CD4-positive, alpha-beta T cell treated with Interleukin-1 beta for 1 hour (primary cell): ENCODE data around the gene RHOH.
"Not testable (repeated sequence)": the region's sequence is repeated elsewhere in the genome, so short reads cannot be mapped to it uniquely, and the experiment has no call there.

ENCODE experiments used
- DNase-seq, 2 donors: peaks; one replicate each; pipeline ENCODE4 v3.0.0-alpha.2; 2020 to 2022

Gene RHOH

DNA sequence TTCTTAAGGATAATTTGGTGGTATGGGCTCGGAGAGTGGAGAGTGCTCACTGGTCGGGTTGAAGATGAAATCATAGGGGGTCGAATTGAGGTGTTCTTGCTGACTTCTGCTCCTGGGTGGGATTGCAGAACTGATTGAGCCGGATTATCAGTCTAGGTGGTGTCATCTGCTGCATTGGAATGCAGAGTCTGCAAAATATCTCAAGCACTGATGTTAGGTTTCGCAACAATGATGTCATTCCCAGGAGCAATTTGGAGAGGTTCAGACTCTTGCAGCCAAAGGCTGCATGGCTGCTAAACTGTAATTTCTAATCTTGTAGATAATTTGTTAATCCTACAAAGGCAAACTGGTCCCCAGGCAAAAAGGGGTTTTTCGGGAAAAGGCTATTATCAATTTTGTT lies 67.7 kb downstream of the RHOH start:
- DNase-seq, result no peak

DNA sequence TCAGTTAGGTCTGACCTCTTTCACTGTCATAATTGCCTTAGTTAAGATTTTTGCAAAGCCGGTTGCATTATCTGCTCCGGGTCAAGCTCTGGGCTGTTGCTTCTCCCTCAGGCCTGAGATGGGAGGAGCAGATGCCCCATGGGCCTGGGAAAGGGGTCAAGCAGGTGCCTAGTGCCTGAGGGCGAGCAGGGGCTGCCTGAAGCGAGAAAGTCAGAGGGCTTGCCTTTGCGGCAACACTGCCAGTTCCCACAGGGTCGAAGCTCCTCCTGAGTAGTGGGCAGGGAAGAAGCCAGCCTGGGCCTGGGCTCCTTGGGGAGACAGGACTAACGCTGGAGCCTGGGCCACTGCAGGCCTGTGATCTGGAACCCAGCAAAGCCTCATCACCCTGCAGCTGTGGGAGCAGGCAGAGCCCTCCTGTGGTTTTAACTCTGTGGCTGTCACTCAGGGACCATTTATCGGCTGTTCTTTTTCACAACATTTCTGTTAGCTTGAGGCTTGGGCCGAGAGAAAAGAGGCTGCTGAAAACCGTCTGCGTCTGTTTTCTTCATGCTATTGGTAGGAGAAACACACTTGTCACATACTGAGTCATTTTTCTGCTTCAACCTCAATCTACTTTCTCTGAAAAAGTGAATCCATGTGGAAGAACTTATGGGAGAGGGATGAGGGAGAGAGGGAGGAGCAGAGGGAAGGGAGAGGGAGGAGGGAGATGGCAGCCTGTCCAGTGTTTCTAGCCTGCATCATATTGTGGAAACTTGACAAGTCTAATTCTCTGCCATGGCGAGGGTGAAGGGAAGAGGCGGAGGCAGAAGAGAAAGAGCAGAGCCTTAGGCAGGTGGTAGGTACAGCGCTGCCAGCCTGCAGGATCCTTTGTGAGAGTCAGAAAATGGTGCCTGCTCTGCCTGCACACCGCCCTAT lies 68.4 kb downstream of the RHOH start:
- peak; percentile 57 to 71 for DNase-seq

DNA sequence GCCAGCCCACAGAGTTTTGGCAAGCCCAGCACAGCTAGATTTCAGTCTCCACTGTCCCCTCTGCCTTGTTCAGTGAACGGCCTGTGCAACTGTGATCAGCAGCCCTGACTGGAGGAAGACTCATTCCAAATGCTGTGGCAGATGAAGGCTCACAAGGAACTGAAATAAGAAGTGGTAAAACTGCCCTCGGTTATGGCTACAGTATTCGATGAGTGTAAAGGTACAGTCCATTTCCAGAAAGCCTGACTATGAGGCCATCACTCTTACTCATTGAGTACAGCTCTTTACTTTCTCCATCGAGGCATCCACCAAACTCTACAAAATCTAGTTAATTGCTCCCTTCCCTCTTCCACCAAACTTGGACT lies 69.1 kb downstream of the RHOH start:
- DNase-seq, result no peak

DNA sequence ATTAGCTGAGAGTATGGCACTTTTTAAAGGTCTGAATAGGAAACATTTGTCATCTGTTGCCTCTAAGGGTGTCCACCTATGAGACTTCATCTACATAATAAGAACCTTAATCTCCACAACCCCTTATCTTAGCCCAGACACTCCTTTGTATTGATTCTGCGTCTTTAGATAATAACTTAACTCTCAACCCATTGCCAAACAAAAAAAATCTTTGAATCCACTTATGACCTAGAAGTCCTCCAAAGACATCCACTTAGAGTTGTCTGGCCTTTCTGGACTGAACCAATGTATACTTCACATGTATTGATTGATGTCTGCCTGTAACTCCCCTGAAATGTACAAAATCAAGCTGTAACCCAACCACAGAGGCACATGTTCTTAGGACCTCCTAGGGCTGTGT lies 72.3 kb downstream of the RHOH start:
- no peak for DNase-seq

DNA sequence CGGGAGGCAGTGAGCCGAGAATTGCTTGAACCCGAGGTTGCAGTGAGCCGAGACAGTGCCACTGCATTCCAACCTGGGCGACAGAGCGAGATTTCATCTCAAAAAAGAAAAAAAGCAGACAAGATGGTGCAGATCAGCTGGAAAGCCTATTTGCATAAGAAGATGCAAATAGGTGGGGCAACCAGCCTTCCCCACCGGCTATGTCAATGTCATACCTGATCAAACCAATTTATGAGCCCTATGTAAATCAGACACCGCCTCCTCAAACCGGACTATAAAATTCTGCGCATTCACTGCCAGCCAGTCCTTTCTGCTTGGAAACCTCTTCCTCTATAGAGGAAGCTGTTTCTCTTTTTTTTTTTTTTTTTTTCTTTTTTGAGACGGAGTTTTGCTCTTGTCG lies 73.8 kb downstream of the RHOH start:
- no peak for DNase-seq

DNA sequence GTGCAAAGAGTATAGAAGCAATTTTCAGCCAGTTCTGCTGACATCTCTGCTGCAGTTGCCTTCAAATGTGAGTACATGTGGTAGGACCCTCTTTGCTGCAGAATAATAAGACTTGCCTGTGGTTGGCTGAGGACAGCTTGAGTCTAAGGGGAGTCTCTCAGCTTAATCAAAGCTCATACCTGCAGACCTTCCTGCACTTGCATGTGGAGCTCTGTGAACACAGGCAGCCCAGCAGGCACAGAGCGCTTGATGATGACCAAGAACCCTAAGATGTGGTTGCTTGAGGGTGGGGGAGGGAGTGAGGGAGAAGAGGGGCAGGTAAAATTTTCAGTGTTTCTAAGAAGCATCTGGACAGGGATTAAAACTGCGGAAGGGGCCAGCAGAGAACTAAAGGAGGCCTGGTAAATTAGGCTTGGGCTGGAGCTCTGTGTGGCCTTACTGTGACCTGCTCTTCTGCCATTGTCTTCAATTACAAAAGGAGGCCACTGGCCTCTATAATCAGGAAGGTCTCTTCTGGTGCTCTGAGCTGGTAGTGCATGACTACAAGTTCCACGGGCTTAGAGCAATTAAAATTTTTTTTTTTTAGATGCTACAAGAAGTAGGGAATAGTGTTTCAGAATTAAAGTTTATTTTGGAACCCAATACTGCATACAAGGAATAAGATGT lies 78.4 kb downstream of the RHOH start:
- DNase-seq, result no peak

DNA sequence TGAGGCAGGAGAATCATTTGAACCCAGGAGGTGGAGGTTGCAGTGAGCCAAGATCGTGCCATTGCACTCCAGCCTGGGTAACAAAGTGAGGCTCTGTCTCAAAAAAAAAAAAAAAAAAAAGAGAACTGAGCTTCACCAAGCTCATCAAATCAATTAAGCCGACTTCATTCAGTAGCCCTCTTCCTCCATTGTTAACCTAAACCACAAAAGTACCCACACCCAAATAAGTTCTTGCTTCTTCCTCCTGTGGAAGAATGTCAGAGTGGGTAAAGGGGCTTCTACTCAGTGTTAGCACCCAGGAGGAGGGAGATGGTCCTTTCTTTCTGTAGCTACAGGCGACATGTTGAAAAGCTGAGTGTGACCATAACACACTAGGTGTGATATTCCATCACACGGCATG lies 79.7 kb downstream of the RHOH start:
- DNase-seq, result no peak

DNA sequence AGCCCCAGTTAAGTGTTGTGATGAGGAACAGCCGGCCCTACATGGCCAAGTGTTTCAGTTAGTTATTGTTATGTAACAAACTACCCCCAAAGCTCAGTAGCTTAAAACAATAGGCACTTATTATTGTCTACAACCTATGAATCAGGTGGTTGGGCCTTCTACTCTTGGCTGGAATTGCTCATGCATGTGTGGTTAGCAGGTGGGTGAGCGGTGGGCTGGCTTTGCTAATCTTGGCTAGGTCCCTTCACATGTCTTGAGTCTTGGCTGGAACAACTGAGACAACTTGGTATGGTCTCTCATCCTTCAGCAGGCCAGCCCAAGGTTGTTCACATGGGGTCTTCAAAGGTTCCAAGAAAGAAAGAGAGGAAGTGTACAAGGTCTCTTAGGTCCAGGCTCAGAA lies 83.8 kb downstream of the RHOH start:
- no peak for DNase-seq

DNA sequence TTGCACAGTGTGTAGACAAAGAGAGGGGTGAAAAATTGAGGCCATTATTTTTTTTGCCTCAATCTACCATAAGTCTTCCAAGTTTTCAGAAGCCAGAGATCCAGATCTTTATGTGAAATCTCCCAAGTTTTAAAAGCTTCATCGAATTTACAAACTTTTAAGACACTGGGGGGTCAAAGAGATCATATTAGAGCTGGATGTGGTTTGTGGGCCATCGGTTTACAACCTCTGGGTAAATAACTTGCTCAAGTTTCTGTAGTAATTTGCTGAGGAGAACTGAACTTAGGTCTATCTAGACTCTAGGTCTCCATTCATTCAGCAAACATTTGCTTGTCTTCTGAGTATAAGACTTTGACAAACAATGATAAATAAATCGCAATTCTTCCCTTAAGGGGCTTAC lies 84.3 kb downstream of the RHOH start:
- DNase-seq, result no peak

DNA sequence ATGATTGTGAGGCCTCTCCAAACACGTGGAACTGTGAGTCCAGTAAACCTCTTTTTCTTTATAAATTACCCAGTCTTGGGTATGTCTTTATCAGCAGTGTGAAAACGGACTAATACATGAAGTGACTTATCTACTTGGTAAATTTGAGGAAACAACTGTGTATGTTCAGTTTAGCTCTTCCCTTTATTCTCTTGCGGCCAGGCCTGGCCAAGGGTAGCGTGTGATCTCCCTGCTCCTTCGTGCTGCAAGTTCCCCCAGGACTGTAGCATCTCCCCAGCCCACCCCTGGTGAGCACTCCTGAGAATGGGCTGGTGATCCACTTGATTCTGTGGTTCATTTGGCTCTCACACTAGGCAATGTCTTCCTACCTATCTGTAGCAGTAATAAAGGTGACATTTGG lies 85.1 kb downstream of the RHOH start:
- no peak for DNase-seq

DNA sequence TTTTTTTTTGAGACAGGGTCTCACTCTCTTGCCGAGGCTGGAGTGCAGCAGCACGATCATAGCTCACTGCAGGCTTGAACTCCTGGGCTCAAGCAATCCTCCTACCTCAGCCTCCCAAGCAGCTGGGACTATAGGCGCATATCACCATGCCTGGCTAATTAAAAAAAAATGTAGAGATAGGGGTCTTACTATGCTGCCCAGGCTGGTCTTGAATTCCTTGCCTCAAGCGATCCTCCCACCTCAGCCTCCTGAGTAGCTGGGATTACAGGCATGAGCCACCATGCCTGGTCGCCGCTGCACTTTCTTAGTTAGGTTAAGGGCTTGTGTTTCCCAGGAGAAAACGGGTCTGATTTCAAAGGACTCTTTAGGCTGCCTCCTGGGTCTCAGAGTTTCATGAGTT lies 86.0 kb downstream of the RHOH start:
- not testable (repeated sequence) for DNase-seq

DNA sequence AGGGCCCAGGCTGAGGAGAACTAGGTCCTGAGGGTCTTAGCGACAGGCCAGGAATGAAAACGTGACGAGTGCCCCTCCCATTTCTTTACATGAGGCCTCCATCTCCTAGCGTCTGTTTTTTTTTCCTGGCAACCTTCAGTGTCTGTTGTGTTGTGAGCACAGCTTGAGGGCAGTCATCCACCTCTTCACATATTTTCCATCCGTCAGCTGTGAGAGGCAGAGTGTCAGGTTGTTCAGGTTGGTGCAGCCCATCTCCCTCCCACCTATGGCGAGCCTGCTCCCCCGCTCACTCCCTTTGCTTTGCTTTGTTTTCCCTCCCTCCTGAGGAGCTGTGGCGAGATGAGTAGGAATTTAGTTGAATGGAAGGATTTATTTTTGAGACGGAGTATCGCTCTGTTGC lies 86.6 kb downstream of the RHOH start:
- DNase-seq, result no peak

DNA sequence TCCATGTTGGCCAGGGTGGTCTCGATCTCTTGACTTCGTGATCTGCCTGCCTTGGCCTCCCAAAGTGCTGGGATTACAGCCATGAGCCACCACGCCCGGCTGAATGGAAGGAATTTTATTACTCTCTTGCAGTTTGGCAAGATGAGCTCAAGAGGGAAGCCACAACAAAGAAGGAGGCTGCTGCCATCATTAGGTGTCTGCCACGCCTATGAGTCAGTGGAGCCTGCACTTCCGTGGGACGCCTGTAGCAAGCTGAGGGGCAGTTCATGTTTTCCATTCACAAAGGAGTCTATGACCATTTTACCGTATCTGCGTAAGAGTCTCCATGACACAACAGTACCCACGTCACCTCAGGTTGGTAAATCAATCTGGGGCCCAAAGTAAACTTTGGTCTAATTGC lies 87.1 kb downstream of the RHOH start:
- DNase-seq, result peak; percentile 82 to 84

DNA sequence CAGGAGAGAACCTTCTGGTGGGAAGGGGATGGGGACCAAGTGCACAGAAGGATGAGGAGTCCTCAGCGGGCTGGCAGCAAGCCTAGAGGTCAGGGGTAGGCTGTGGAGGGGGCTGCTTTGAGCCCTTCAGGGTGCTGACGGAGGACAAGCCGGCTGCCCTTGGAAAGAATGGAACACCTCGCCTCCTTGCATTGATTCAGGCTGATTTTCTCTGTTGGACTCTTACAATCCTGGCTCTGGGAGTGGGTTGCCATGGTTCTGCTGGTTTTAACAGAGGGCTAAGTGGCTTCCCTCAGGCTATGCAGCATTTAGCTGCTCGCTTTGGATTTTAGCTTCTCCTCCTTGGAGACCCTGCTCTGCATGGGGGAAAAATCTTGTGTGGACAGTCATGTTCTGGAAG lies 88.9 kb downstream of the RHOH start:
- no peak for DNase-seq

DNA sequence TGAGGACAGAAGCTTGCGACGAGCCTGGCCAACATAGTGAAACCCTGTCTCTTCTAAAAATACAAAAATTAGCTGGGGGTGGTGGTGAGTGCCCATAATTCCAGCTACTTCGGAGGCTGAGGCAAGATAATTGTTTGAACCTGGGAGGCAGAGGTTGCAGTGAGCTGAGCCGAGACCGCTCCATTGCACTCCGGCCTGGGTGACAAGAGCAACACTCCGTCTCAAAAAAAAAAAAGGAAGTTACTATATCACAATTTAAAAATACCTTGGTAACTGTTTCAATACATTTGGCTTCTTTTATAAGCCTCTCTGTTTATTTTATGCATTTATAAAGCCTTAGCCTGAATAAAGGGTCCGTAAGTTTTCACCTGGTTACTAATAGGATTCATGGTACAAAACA lies 91.7 kb downstream of the RHOH start:
- no peak for DNase-seq

DNA sequence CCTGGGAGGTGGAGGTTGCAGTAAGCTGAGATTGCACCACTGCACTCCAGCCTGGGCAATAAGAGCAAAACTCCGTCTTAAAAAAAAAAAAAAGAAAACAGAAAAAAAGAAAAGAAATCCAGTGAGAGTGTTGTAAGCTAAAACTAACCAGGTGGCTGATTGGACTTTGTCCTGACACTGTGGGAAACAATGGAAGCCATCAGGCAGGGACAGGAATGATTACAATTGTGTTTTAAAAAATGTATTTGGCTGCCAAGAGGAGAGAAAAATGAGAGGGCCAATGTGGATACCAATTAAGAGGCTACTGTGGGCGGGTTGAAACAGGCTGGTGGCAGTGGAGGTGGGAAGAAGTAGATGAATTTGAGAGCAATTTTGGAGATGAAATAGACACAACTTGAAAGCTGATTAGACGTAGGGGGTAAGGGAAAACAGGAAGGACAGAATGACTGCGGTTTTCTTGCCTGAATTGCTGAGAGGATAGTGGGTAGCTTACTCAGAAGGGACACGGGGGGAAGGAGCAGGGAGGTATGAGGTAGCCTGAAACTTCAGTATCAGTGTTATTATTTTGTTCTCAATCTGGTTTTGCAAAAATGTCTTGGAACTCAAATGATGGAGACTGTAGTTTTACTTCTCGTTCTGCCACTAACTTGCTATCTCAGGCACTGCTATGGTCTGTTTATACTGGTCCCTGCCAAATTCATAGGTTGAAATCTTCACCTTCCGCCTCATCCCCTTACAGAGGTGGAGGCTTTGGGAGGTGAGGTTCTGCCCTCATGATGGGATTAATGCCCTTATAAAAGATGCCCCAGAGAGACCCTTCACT lies 92.7 kb downstream of the RHOH start:
- DNase-seq, result peak; percentile 31 to 33

DNA sequence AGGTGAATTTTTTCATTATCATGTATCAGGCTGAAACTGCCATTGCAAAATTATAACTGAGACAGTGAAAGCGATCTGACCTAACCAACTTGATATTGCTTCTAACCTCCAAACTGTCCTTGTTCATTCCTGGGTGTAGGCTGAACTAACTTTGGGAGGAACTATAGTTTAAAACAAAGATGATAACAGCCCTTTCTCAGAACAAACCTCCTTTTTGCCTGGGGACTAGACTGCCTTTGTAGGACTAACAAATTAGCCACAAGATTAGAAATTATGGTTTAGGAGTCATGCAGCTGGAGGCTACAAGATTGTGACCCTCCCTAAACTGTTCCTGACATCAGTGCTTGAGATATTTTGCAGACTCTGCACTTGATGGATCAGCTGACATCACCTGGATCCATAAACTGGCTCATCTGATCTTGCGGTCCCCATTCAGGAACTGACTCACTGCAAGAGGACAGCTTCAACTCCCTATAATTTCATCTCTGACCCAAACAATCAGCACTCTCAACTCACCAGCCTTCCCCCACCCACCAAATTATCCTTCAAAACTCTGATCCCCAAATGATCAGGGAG lies 93.9 kb downstream of the RHOH start:
- DNase-seq, result not testable (repeated sequence)

DNA sequence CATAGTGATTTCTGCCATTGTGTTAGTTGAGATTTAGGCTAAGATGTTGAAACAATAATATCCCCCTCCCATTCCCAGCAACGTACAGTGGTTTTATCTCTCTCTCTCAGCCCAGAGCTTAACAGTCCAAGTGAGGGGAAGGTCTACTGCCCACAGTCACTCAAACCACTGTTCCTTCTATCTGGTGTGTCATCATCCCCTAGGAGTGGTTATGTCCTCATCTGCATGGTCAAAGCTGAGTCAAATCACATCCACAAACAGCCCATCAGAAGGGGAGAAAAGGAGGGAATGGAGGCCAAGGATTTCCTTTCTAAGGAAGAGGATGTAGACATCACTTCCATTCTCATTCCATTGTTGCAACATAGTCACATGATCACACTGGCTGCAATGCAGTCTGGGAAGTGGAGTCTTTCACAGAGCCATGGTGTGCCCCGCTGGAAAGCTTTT lies 95.5 kb downstream of the RHOH start:
- DNase-seq, result no peak

DNA sequence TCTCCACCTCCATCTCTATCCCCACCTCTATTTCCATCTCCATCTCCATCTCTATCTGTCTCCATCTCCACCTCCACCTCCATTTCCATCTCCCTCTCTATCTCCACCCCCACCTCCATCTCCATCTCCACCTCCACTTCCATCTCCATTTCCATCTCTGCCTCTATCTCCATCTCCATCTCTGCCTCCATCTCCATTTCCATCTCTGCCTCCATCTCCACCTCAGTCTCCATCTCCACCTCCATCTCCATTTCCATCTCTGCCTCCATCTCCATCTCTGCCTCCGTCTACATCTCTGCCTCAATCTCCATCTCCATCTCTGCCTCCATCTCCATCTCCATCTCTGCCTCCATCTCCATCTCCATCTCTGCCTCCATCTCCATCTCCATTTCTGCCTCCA lies 97.5 kb downstream of the RHOH start:
- DNase-seq, result no peak

DNA sequence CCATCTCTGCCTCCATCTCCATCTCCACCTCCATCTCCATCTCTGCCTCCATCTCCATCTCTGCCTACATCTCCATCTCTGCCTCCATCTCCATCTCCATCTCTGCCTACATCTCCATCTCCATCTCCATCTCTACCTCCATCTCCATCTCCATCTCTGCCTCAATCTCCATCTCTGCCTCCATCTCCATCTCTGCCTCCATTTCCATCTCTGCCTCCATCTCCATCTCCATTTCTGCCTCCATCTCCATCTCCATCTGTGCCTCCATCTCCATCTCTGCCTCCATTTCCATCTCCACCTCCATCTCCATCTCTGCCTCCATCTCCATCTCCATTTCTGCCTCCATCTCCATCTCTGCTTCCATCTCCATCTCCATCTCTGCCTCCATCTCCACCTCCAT lies 98.2 kb downstream of the RHOH start:
- DNase-seq, result not testable (repeated sequence)

DNA sequence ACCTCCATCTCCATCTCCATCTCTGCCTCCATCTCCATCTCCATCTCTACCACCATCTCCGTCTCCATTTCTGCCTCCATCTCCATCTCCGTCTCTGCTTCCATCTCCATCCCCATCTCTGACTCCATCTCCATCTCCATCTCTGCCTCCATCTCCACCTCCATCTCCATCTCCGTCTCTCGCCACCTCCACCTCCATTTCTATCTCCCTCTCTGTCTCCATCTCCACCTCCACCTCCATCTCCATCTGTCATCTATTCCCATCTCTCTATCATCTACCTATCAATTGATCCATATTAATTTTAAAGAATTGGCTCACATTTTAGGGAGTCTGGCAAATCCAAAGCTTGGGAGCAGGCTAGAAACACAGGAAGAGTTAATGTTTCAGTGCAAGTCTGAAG lies 98.7 kb downstream of the RHOH start:
- no peak for DNase-seq
